Measurements from ENCODE around the gene VCAN.

GRCh38 chr5:83570916-83571315 lies 99.4 kb downstream of the VCAN start:
- TF ChIP-seq CTCF (IDR thresholded peaks at IDR 0.05) (no peak), POLR2AphosphoS5 (IDR thresholded peaks at IDR 0.05) (no peak)

All from stomach (tissue), 4 donors.